GM21529 (cell line): ENCODE measurements around the gene ZBTB16.

Experiments
- ATAC-seq: cut with Tn5 transposase; IDR thresholded peaks from one replicate; pipeline ENCODE4 v1.9.1; 2021; ENCODE audit not compliant: unreplicated experiment

The ZBTB16 gene

GRCh38 chr11:114081641-114082414 lies 22.3 kb downstream of the ZBTB16 start:
- no peak for ATAC-seq

- no peak for ATAC-seq
Measured at GRCh38 chr11:114082415-114082748, 22.9 kb downstream of the ZBTB16 start.

GRCh38 chr11:114082767-114083181 lies 23.3 kb downstream of the ZBTB16 start:
- ATAC-seq, result no peak

GRCh38 chr11:114083391-114084252 lies 24.1 kb downstream of the ZBTB16 start:
- ATAC-seq, result no peak

- ATAC-seq, result no peak
Measured at GRCh38 chr11:114084414-114084813, 24.9 kb downstream of the ZBTB16 start.

- no peak for ATAC-seq
Measured at GRCh38 chr11:114085965-114086793, 26.7 kb downstream of the ZBTB16 start.

DNA sequence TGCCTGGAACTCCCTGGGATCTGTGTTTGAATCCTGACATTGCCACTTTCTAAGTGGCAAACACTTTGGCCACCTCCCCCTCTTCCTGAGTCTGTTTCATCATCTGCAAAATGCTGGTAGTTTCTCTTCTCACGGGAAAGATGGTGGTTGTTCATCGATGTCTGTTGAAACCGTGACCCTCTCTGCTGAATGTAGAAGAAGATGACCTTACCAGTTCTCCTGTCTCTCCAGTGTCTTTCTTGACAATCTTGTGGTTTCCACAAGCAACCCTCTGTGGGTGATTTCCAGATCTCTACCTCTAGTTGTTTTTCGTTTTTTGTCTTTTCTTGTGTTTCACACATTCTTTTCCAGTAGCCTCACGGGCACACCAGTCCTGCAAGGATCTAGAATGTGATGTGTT lies 27.5 kb downstream of the ZBTB16 start:
- ATAC-seq, result no peak

DNA sequence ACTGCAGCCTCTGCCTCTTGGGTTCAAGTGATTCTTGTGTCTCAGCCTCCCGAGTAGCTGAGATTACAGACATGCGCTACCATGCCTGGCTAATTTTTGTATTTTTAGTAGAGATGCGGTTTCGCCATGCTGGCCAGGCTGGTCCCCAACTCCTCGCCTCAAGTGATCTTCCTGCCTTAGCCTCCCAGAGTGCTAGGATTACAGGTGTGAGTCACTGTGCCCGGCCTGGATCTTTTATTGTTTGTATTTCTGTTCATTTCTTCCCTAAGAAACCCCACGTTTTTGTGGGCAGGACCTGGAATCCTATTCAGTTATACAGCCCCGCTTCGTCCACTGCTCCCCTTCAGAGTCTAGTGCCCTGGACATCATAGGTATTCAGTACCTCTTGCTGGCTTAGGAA lies 28.7 kb downstream of the ZBTB16 start:
- no peak for ATAC-seq

DNA sequence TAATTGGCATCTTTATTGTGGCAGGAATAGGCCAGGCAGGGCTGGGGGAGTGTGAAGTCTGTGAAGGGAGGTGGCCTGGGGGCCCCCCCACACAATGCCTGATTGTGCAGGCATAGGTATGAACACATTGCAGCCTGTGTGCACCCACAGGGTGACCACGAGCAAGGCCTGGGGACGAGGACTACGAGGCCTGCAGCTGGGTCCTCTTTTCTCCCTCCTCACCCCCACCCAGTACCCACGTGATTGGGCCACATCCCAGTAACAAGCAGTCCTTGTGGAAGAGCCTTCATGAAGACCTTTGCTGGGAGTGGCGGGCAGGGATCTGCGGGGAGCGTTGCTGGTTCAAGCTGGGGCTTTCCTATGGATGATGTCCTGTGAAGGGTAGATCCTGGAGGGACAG lies 29.3 kb downstream of the ZBTB16 start:
- ATAC-seq, result no peak

- ATAC-seq, result no peak
Measured at GRCh38 chr11:114089748-114090147, 30.2 kb downstream of the ZBTB16 start.

DNA sequence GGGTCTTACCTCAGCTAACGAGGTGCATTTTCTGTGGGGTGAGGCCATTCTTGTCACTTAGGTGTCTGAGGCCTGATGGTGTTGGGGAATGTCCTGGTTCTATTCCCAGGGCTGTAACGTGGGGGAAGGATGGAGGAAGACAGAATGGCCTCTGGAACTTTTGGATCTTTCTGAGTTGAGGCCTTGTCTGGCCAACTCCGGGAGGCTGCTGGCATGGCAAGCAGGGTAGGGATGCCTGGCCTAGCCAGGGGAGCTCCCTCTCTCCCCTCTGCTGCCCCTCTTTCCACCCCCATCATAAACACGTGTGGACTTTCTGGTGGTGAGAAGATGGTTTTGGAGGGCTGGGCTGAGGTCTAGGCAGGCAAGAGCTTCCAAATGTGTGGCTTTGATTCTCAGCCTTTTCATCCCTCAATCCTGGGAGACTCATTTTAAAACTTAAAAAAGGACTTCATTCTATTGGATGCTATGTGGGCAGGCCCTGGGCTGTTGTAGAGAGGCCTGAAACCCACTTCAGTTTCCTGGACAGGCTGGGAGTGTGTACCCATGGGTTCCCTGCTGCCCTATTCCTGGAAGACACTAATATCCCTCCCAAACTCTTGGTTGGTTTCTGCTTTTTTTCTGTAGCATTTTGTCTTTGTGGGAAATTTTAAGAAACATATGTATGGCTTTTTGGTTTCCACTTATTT lies 30.9 kb downstream of the ZBTB16 start:
- ATAC-seq, result no peak

DNA sequence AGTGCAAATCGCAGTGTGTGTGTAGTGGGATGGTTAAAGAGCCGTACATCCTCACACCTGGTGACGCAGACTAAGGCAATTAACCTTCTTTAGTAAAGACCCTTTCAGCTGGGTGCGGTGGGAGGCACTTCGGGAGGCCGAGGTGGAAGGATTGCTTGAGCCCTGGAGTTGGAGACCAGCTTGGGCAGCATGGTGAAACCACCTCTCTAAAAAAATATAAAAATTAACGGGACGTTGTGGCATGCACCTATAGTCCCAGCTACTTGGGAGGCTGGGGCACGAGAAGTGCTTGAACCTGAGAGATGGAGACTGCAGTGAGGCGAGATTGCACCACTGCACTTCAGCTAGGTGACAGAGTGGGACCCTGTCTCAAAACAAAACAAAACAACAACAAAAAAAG lies 31.5 kb downstream of the ZBTB16 start:
- ATAC-seq, result no peak

GRCh38 chr11:114091516-114092397 lies 32.2 kb downstream of the ZBTB16 start:
- no peak for ATAC-seq

DNA sequence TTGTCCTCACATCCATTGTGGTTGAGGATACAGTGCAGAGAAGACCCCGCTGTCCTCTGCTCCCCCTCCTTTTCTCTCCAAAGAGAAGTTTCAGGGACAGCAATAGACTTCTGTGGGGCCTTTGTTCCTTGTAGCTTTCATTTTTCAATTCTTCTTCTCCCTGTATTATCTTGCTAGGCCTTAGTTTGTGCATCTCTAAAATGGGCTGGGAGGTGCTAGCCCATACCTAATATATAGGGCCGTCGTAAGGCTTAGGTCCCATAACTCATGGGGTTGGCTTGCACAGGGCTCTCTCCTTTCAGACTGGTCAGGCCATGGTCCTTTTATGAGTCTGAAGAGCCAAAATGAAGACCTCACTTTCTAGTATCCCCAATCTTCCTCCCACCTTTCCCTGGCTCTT lies 33.0 kb downstream of the ZBTB16 start:
- no peak for ATAC-seq

- no peak for ATAC-seq
Measured at GRCh38 chr11:114092953-114093352, 33.4 kb downstream of the ZBTB16 start.

DNA sequence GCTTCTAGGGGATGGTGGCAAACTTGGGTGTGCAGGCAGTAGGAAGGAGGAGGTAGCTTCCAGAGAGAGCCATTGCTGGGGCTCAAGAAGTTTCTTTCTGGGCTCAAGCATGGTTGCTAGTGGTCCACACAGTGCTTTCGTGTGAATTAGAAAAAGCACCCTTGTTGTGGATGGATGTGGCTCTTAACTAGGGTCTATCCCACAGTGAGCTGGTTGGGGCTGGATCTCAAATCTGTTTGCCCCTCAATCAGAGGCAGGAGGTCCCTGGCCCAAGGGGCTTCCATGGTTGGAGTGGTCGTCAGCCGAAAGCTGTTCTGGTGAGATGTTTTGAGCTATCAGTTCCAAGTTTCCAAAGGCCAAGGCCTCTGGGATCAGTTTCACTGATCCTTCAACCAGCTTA lies 35.0 kb downstream of the ZBTB16 start:
- no peak for ATAC-seq

DNA sequence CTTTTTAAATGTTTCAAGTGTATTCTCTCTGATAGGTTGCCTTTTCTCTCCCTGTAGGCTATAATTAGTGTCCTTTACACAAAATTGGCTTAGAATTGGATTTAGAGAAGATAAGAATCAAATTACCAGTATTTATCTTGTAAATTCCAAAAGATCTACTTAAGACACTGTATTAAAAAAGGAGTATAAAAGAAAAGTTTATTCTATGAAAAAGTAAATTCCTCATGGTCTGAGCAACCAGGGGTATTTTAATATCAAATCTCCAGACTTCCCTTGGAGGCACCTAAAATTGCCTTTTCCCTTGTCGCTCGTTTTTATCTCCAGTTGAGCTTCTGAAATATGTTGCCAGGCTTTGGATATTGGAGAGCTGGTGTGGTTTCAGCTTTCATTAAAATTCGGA lies 36.4 kb downstream of the ZBTB16 start:
- no peak for ATAC-seq

- no peak for ATAC-seq
Measured at GRCh38 chr11:114097832-114098231, 38.3 kb downstream of the ZBTB16 start.

DNA sequence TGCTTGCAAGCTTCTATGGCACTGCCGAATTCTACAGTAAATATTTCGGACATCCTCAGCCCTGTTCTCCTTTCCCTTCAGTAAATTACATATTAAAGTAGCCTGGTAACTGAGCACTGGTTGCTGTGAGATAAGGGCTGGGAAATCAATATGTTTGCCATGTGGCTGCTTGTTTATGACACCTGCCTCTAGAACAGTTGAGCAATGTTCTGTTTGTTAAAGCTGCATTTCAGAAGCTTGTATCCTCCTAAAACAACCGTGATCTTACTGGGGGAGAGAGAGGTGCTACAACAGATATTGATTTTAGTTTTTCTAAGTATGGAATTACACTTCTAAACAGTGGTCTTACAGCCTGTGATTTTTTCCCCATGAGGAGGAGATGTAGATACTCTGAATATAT lies 39.4 kb downstream of the ZBTB16 start:
- ATAC-seq, result no peak
